Upper lobe of left lung (tissue), 6 donors: ENCODE measurements around the gene LYRM1. TPM values are rescaled to one million over a fixed set of nuclear protein-coding genes. Genes with fewer than 3 reads are reported as not detected.
A peak's percentile ranks its signal among the peaks of the same experiment; 100 is the strongest.

Source experiments
- ATAC-seq, 2 donors: fragments of 200-7000 bp; cut with Tn5 transposase; one replicate each; pipeline ENCODE4 v1.9.1; 2022; ENCODE audit warnings: mild to moderate bottlenecking in 2 of 2, moderate library complexity in 2 of 2; ENCODE audit not compliant: low FRiP score in 2 of 2
- DNase-seq, 2 donors: peaks; one replicate each; pipeline ENCODE4 v3.0.0-alpha.2; 2019 to 2020
- H3K27ac ChIP-seq, 4 donors: fragments of 200-600 bp; sonication (generic); one replicate each; pipeline ENCODE4 v1.5.1; 2016 to 2019
- H3K27me3 ChIP-seq, 4 donors: fragments of 200-600 bp; sonication (generic); one replicate each; pipeline ENCODE4 v1.5.1; 2017 to 2019
- H3K36me3 ChIP-seq, 4 donors: fragments of 200-600 bp; sonication (generic); one replicate each; pipeline ENCODE4 v1.5.1; 2016 to 2019
- H3K4me1 ChIP-seq, 4 donors: fragments of 200-600 bp; sonication (generic); one replicate each; pipeline ENCODE4 v1.5.1; 2018 to 2019
- H3K4me3 ChIP-seq, 4 donors: fragments of 200-600 bp; sonication (generic); one replicate each; pipeline ENCODE4 v1.5.1; 2017 to 2019; ENCODE audit warnings: mild to moderate bottlenecking in 2 of 4, moderate library complexity in 1 of 4
- H3K9me3 ChIP-seq, 4 donors: fragments of 200-600 bp; sonication (generic); one replicate each; pipeline ENCODE4 v1.5.1; 2018 to 2019
- CTCF ChIP-seq, 6 experiments: fragments of 450-650 bp in 4 of 6; fragments of 200-600 bp in 2 of 6; sonication (generic) in 2 of 6; IDR thresholded peaks; one replicate each; pipeline ENCODE4 v1.5.1; 2016 to 2019; ENCODE audit warnings: antibody characterized with exemption in 6 of 6
- EP300 ChIP-seq, 4 donors: sonication (generic); formaldehyde crosslinking; IDR thresholded peaks; one replicate each; pipeline ENCODE4 v1.5.1; 2017; ENCODE audit warnings: antibody characterized with exemption in 4 of 4, control low read depth in 2 of 4
- POLR2A ChIP-seq, 4 donors: fragments of 450-650 bp; IDR thresholded peaks; one replicate each; pipeline ENCODE4 v1.5.1; 2016 to 2017; ENCODE audit warnings: antibody characterized with exemption in 4 of 4, mild to moderate bottlenecking in 2 of 4
- POLR2AphosphoS5 ChIP-seq, 2 donors: sonication (generic); formaldehyde crosslinking; IDR thresholded peaks; one replicate each; pipeline ENCODE4 v1.5.1; 2017; ENCODE audit warnings: antibody characterized with exemption in 2 of 2
- WGBS, 2 donors: methylation state at CpG; one replicate each; pipeline ENCODE4 v1.1.5; 2017 to 2018; 5-methylcytosine and 5-hydroxymethylcytosine counted together
- total RNA-seq, 6 donors: library from RNA; depleted of rRNA in 4 of 6; stranded (reverse); fragments of >200 nt in 4 of 6; gene quantifications; one replicate each; pipeline versions ENCODE4 v1.1.0 to v1.2.1, GENCODE V29; 2016 to 2021
- donor health status: DM: no; HTN: no; CAD: no; lungs with moderate emphysema.
- donor health status: DM: no; HTN: yes; CAD: no; lungs with severe emphysema.

Gene LYRM1
- total RNA-seq, 6 donors from 2014 or later = 6.8 to 34.4 (median 22.3) TPM

- H3K4me1 ChIP-seq = peaks cover 68 to 78% (median 74%) of the 10 kb centered on the region in 4 donors
- DNase-seq = no peak
These were observed 6.0 kb downstream of the LYRM1 start for GRCh38 chr16:20906341-20907255.

GRCh38 chr16:20910781-20911321 lies 10.3 kb downstream of the LYRM1 start:
- peak in 2 of 4 donors; percentile 53 to 56 for TF ChIP-seq EP300 (IDR thresholded peaks at IDR 0.05)
- peak in 1 of 4 donors; percentile 20 for TF ChIP-seq POLR2A (IDR thresholded peaks at IDR 0.05)
- TF ChIP-seq POLR2AphosphoS5 (IDR thresholded peaks at IDR 0.05) = peak in 1 of 2 donors; percentile 87
- no peak for TF ChIP-seq CTCF (IDR thresholded peaks at IDR 0.05)
- H3K9me3 ChIP-seq = no peaks in the 10 kb centered on the region
- WGBS, 2 donors = 21 to 28% methylated on average over 2 of the region's 2 CpGs
- peak overlapping the region; percentile 59 to 82 (median 74) for H3K27ac ChIP-seq
- no peak overlapping the region for H3K4me3 ChIP-seq
- peaks cover 31 to 60% (median 39%) of the 10 kb centered on the region in 4 donors for H3K4me1 ChIP-seq
- peak; percentile 86 for ATAC-seq
- H3K27me3 ChIP-seq = no peaks in the 10 kb centered on the region
- peaks cover 0 to under 1% (median 0%) of the 10 kb centered on the region in 4 donors for H3K36me3 ChIP-seq
- DNase-seq = no peak

More at GRCh38 chr16:20906341-20907255, 6.0 kb downstream of the LYRM1 start:
- Histone ChIP-seq H3K9me3 (no peaks in the 10 kb centered on the region), H3K27ac (peak overlapping the region; percentile 64 to 99 (median 95)), H3K4me3 (no peak overlapping the region), H3K27me3 (no peaks in the 10 kb centered on the region), H3K36me3 (no peaks in the 10 kb centered on the region)
- WGBS, 2 donors = 70 to 71% methylated on average over 4 of the region's 4 CpGs
- TF ChIP-seq POLR2AphosphoS5 (IDR thresholded peaks at IDR 0.05) (no peak), CTCF (IDR thresholded peaks at IDR 0.05) (no peak), EP300 (IDR thresholded peaks at IDR 0.05) (no peak), POLR2A (IDR thresholded peaks at IDR 0.05) (no peak)
- peak; percentile 27 to 60 for ATAC-seq

- DNase-seq (no peak), ATAC-seq (peak in 1 of 2 donors; percentile 44)
- WGBS, 2 donors = 33 to 36% methylated on average over 1 of the region's 1 CpG
- no peaks in the 10 kb centered on the region for H3K9me3 ChIP-seq
- no peak for TF ChIP-seq CTCF (IDR thresholded peaks at IDR 0.05)
- no peak for TF ChIP-seq POLR2AphosphoS5 (IDR thresholded peaks at IDR 0.05)
- TF ChIP-seq POLR2A (IDR thresholded peaks at IDR 0.05) = no peak
- no peak for TF ChIP-seq EP300 (IDR thresholded peaks at IDR 0.05)
- peaks cover 0 to 6% (median 0%) of the 10 kb centered on the region in 4 donors for H3K36me3 ChIP-seq
- no peak overlapping the region for H3K4me3 ChIP-seq
- peak overlapping the region; percentile 59 to 82 (median 74) for H3K27ac ChIP-seq
- H3K27me3 ChIP-seq = no peaks in the 10 kb centered on the region
- peaks cover 26 to 54% (median 33%) of the 10 kb centered on the region in 4 donors for H3K4me1 ChIP-seq
These were observed 10.8 kb downstream of the LYRM1 start for GRCh38 chr16:20911361-20911760.

GRCh38 chr16:20916289-20916688 lies 15.7 kb downstream of the LYRM1 start:
- Histone ChIP-seq H3K9me3 (no peaks in the 10 kb centered on the region), H3K27me3 (no peaks in the 10 kb centered on the region), H3K36me3 (peaks cover 0 to 14% (median 0%) of the 10 kb centered on the region in 4 donors), H3K4me3 (no peak overlapping the region), H3K4me1 (peaks cover 8 to 28% (median 16%) of the 10 kb centered on the region in 4 donors), H3K27ac (no peak overlapping the region)
- 89 to 91% methylated on average over 10 of the region's 10 CpGs for WGBS, 2 donors
- no peak for ATAC-seq
- no peak for TF ChIP-seq POLR2AphosphoS5 (IDR thresholded peaks at IDR 0.05)
- DNase-seq = no peak

- no peak overlapping the region for H3K27ac ChIP-seq
- no peaks in the 10 kb centered on the region for H3K27me3 ChIP-seq
- 66 to 72% methylated on average over 4 of the region's 4 CpGs for WGBS, 2 donors
- ATAC-seq = no peak
- DNase-seq = no peak
- peaks cover 2 to 22% (median 9%) of the 10 kb centered on the region in 4 donors for H3K4me1 ChIP-seq
- no peak overlapping the region for H3K4me3 ChIP-seq
- no peaks in the 10 kb centered on the region for H3K9me3 ChIP-seq
- TF ChIP-seq EP300 (IDR thresholded peaks at IDR 0.05) (no peak), POLR2AphosphoS5 (IDR thresholded peaks at IDR 0.05) (no peak), POLR2A (IDR thresholded peaks at IDR 0.05) (no peak), CTCF (IDR thresholded peaks at IDR 0.05) (no peak)
- H3K36me3 ChIP-seq = peaks cover 0 to 14% (median 0%) of the 10 kb centered on the region in 4 donors
These were observed 16.4 kb downstream of the LYRM1 start for GRCh38 chr16:20916942-20917341.
